CD4-positive, alpha-beta memory T cell (primary cell): ENCODE measurements around the gene SF3B6. TPM values are rescaled to one million over a fixed set of nuclear protein-coding genes. Genes with fewer than 3 reads are reported as not detected.

Experiments
- CTCF ChIA-PET: fragments of 350-600 bp; sonication (Branson Sonifier 250); formaldehyde crosslinking; loops from one replicate; lab custom pipeline; 2021; ENCODE audit warnings: inconsistent platforms; ENCODE audit not compliant: partially characterized antibody; lab: Charles Lee
- POLR2A ChIA-PET: fragments of 350-600 bp; sonication (Branson Sonifier 250); formaldehyde crosslinking; loops from one replicate; lab custom pipeline; 2021; ENCODE audit not compliant: partially characterized antibody; lab: Charles Lee
- DNase-seq, 5 donors: peaks; one replicate each; pipeline versions ENCODE4 v3.0.0 to v3.0.0-alpha.2; 2020 to 2022; ENCODE audit warnings: mixed read lengths in 1 of 5
- H3K27ac ChIP-seq: one replicate; pipeline ENCODE4 v1.7.0; 2013; ENCODE audit warnings: low read depth, low read length
- H3K27me3 ChIP-seq: 2 replicates; pipeline ENCODE4 v1.7.0; 2013; ENCODE audit warnings: mild to moderate bottlenecking, low read length, moderate library complexity; ENCODE audit not compliant: insufficient read depth
- H3K36me3 ChIP-seq: 2 replicates; pipeline ENCODE4 v1.7.0; 2013; ENCODE audit warnings: mild to moderate bottlenecking, low read length, moderate library complexity; ENCODE audit not compliant: insufficient read depth
- H3K4me1 ChIP-seq: 2 replicates; pipeline ENCODE4 v1.7.0; 2013; ENCODE audit warnings: mild to moderate bottlenecking, low read length, moderate library complexity; ENCODE audit not compliant: insufficient read depth
- H3K4me3 ChIP-seq, 2 donors: one replicate each; pipeline ENCODE4 v1.7.0; 2013; ENCODE audit warnings: low read length in 2 of 2, mild to moderate bottlenecking in 1 of 2
- H3K9me3 ChIP-seq, 2 donors: one replicate each; pipeline ENCODE4 v1.7.0; 2013; ENCODE audit warnings: low read length in 2 of 2, control low read depth in 1 of 2; ENCODE audit not compliant: control insufficient read depth in 1 of 2
- H3K27ac Mint-ChIP-seq, 7 donors: one replicate each; pipeline ENCODE4 v1.8.0; 2020 to 2021; ENCODE audit warnings: mixed read lengths in 7 of 7, mild to moderate bottlenecking in 6 of 7, inconsistent platforms in 3 of 7, moderate library complexity in 3 of 7
- H3K27me3 Mint-ChIP-seq, 2 donors: one replicate each; pipeline ENCODE4 v1.8.0; 2020 to 2021; ENCODE audit warnings: mixed read lengths in 2 of 2
- H3K36me3 Mint-ChIP-seq, 2 donors: one replicate each; pipeline ENCODE4 v1.8.0; 2020 to 2021; ENCODE audit warnings: mixed read lengths in 2 of 2, inconsistent platforms in 1 of 2, mild to moderate bottlenecking in 1 of 2
- H3K4me1 Mint-ChIP-seq, 4 donors: one replicate each; pipeline ENCODE4 v1.8.0; 2020 to 2021; ENCODE audit warnings: mixed read lengths in 4 of 4, mild to moderate bottlenecking in 1 of 4
- H3K4me3 Mint-ChIP-seq, 8 donors: one replicate each; pipeline ENCODE4 v1.8.0; 2020 to 2021; ENCODE audit warnings: mixed read lengths in 8 of 8, mild to moderate bottlenecking in 7 of 8, moderate library complexity in 6 of 8, inconsistent platforms in 3 of 8
- H3K9me3 Mint-ChIP-seq, 8 donors: one replicate each; pipeline ENCODE4 v1.8.0; 2020 to 2021; ENCODE audit warnings: mixed read lengths in 8 of 8, mild to moderate bottlenecking in 5 of 8, inconsistent platforms in 3 of 8, moderate library complexity in 1 of 8
- intact Hi-C: fragments of 100-400 bp; cut with micrococcal nuclease; formaldehyde crosslinking; loops from one replicate; pipeline ENCODE4 v1.15.1; 2023
- polyA plus RNA-seq, 2 donors: library from polyadenylated mRNA; unstranded; fragments of 300-500 nt; fragmentation: Illumina TruSeq; gene quantifications; one replicate each; pipeline ENCODE4 v1.2.3, GENCODE V29; 2021
- total RNA-seq, 2 experiments: library from RNA; stranded (reverse); gene quantifications; one replicate each; pipeline ENCODE4 v1.2.3, GENCODE V29; 2021

The SF3B6 gene
- total and polyA plus RNA-seq, 4 experiments from 2014 or later = 50.0 to 238 (median 118) TPM

GRCh38 chr2:24048769-24049484, 27.2 kb downstream of the SF3B6 start:
- Histone ChIP-seq H3K36me3 (no peaks in the 10 kb centered on the region), H3K4me1 (peaks cover 25% of the 10 kb centered on the region), H3K4me3 (peak overlapping the region in 1 of 2 donors; percentile 54), H3K27me3 (no peaks in the 10 kb centered on the region), H3K9me3 (no peaks in the 10 kb centered on the region), H3K27ac (no peak overlapping the region)
- peak in 1 of 5 donors; percentile 8 for DNase-seq
- Mint-ChIP-seq H3K27me3 (peaks cover 0 to 1% of the 10 kb centered on the region in 2 donors), H3K4me1 (peaks cover 14 to 28% (median 24%) of the 10 kb centered on the region in 4 donors), H3K9me3 (no peaks in the 10 kb centered on the region), H3K4me3 (peak overlapping the region in 6 of 8 donors; percentile 80 to 96 (median 87)), H3K36me3 (peaks cover 0 to 5% of the 10 kb centered on the region in 2 donors), H3K27ac (peak overlapping the region in 3 of 7 donors; percentile 59 to 89 (median 82))
- intact Hi-C loops = no loop called here
- ChIA-PET CTCF (interaction anchor here (0.9 to 2.7 kb wide), 3 partner anchors 28 to 122 kb away, joined by 4 to 15 read pairs (median 8); partner anchors contain the start of genes ATAD2B and TP53I3), POLR2A (interaction anchor here (0.6 to 5.5 kb wide), 3 partner anchors 22 to 122 kb away, joined by 3 to 70 read pairs (median 23); partner anchors contain the start of genes ATAD2B and SF3B6)

GRCh38 chr2:24047703-24048033, 28.5 kb downstream of the SF3B6 start:
- Histone ChIP-seq H3K27ac (no peak overlapping the region), H3K4me3 (peak overlapping the region in 1 of 2 donors; percentile 89), H3K9me3 (no peaks in the 10 kb centered on the region), H3K36me3 (no peaks in the 10 kb centered on the region), H3K4me1 (peaks cover 25% of the 10 kb centered on the region), H3K27me3 (no peaks in the 10 kb centered on the region)
- H3K4me3 Mint-ChIP-seq = peak overlapping the region; percentile 91 to 100 (median 96)
- intact Hi-C loops = loop anchor here (1.0 to 2.0 kb wide), 3 partner anchors 29 to 120 kb away; partner anchors contain the start of genes ATAD2B, SF3B6 and TP53I3
- POLR2A ChIA-PET = interaction anchor here (0.6 to 5.5 kb wide), 9 partner anchors 11 to 920 kb away, joined by 3 to 70 read pairs (median 4); partner anchors contain the start of genes ATAD2B, SF3B6 and TP53I3
- H3K27ac Mint-ChIP-seq = peak overlapping the region; percentile 19 to 98 (median 92)
- no peak for DNase-seq
- H3K36me3 Mint-ChIP-seq = peaks cover 0 to 5% of the 10 kb centered on the region in 2 donors
- peaks cover 0 to 1% of the 10 kb centered on the region in 2 donors for H3K27me3 Mint-ChIP-seq
- H3K9me3 Mint-ChIP-seq = no peaks in the 10 kb centered on the region
- H3K4me1 Mint-ChIP-seq = peaks cover 16 to 28% (median 25%) of the 10 kb centered on the region in 4 donors
- CTCF ChIA-PET = interaction anchor here (1.0 to 2.7 kb wide), 6 partner anchors 18 to 122 kb away, joined by 3 to 15 read pairs (median 5); partner anchors contain the start of genes ATAD2B and TP53I3

- Mint-ChIP-seq H3K4me1 (peaks cover 16 to 28% (median 25%) of the 10 kb centered on the region in 4 donors), H3K36me3 (peaks cover 0 to 5% of the 10 kb centered on the region in 2 donors), H3K27me3 (peaks cover 0 to 1% of the 10 kb centered on the region in 2 donors), H3K9me3 (no peaks in the 10 kb centered on the region), H3K4me3 (peak within 1 kb of the TSS; percentile 91 to 100 (median 96)), H3K27ac (peak within 1 kb of the TSS; percentile 69 to 98 (median 93))
- Histone ChIP-seq H3K4me3 (peak within 1 kb of the TSS; percentile 89 to 90), H3K9me3 (no peaks in the 10 kb centered on the region), H3K27ac (peak within 1 kb of the TSS; percentile 65), H3K4me1 (peaks cover 25% of the 10 kb centered on the region), H3K36me3 (no peaks in the 10 kb centered on the region), H3K27me3 (no peaks in the 10 kb centered on the region)
- CTCF ChIA-PET = interaction anchor here (1.0 to 2.7 kb wide), 6 partner anchors 19 to 121 kb away, joined by 3 to 15 read pairs (median 5); partner anchors contain the start of genes ATAD2B and TP53I3
- POLR2A ChIA-PET = interaction anchor here (0.6 to 5.5 kb wide), 9 partner anchors 10 to 921 kb away, joined by 3 to 70 read pairs (median 4); partner anchors contain the start of genes ATAD2B, SF3B6 and TP53I3
- DNase-seq = peak; percentile 90 to 98 (median 92)
- intact Hi-C loops = loop anchor here (1.0 to 2.0 kb wide), 3 partner anchors 29 to 120 kb away; partner anchors contain the start of genes ATAD2B, SF3B6 and TP53I3
These were observed 29.0 kb downstream of the SF3B6 start, which contains the start of gene WDCP for GRCh38 chr2:24046930-24047702. Gene WDCP (minus strand): TSS chr2:24047391. CDS start chr2:24039494, 7,897 bp downstream.

GRCh38 chr2:24046599-24046929, 29.6 kb downstream of the SF3B6 start:
- DNase-seq = no peak
- intact Hi-C loops = loop anchor here (2.0 kb wide), 1 partner anchor 38 kb away; the partner anchor contains the start of gene TP53I3

GRCh38 chr2:24045511-24046508, 30.3 kb downstream of the SF3B6 start:
- no peak overlapping the region for H3K27ac Mint-ChIP-seq
- Histone ChIP-seq H3K36me3 (no peaks in the 10 kb centered on the region), H3K27ac (no peak overlapping the region), H3K4me3 (no peak overlapping the region), H3K9me3 (no peaks in the 10 kb centered on the region), H3K27me3 (no peaks in the 10 kb centered on the region), H3K4me1 (peaks cover 25% of the 10 kb centered on the region)
- POLR2A ChIA-PET = interaction anchor here (2.7 to 5.5 kb wide), 2 partner anchors 31 to 119 kb away, joined by 50 to 70 read pairs; partner anchors contain the start of genes ATAD2B and SF3B6
- H3K4me3 Mint-ChIP-seq = peak overlapping the region; percentile 52 to 100 (median 94)
- intact Hi-C loops = loop anchor here (2.0 kb wide), 1 partner anchor 39 kb away; the partner anchor contains the start of gene TP53I3
- peaks cover 0 to 7% of the 10 kb centered on the region in 2 donors for H3K36me3 Mint-ChIP-seq
- CTCF ChIA-PET = interaction anchor here (1.7 kb wide), 1 partner anchor 31 kb away, joined by 6 read pairs; no protein-coding TSS in a partner anchor
- no peak for DNase-seq
- no peaks in the 10 kb centered on the region for H3K9me3 Mint-ChIP-seq
- peaks cover 0 to 1% of the 10 kb centered on the region in 2 donors for H3K27me3 Mint-ChIP-seq
- H3K4me1 Mint-ChIP-seq = peaks cover 16 to 28% (median 25%) of the 10 kb centered on the region in 4 donors

More at GRCh38 chr2:24046599-24046929, 29.6 kb downstream of the SF3B6 start:
- Histone ChIP-seq H3K4me1 (peaks cover 25% of the 10 kb centered on the region), H3K36me3 (no peaks in the 10 kb centered on the region), H3K27ac (peak overlapping the region; percentile 65), H3K27me3 (no peaks in the 10 kb centered on the region), H3K4me3 (peak overlapping the region; percentile 89 to 90), H3K9me3 (no peaks in the 10 kb centered on the region)
- H3K4me3 Mint-ChIP-seq = peak overlapping the region; percentile 91 to 100 (median 96)
- peaks cover 16 to 28% (median 25%) of the 10 kb centered on the region in 4 donors for H3K4me1 Mint-ChIP-seq
- H3K27me3 Mint-ChIP-seq = peaks cover 0 to 1% of the 10 kb centered on the region in 2 donors
- H3K36me3 Mint-ChIP-seq = peaks cover 0 to 5% of the 10 kb centered on the region in 2 donors
- ChIA-PET POLR2A (interaction anchor here (1.5 to 5.5 kb wide), 5 partner anchors 10 to 119 kb away, joined by 4 to 70 read pairs (median 9); partner anchors contain the start of genes ATAD2B, SF3B6 and TP53I3), CTCF (interaction anchor here (1.1 to 2.7 kb wide), 5 partner anchors 20 to 119 kb away, joined by 3 to 15 read pairs (median 6); partner anchors contain the start of genes ATAD2B and TP53I3)
- H3K27ac Mint-ChIP-seq = peak overlapping the region in 4 of 7 donors; percentile 91 to 98 (median 94)
- H3K9me3 Mint-ChIP-seq = no peaks in the 10 kb centered on the region
